ENCODE results near the gene PNKP.

GRCh38 chr19:49848938-49849337 lies 18.4 kb downstream of the PNKP start:
- TF ChIP-seq CTCF (IDR thresholded peaks at IDR 0.05) (no peak), POLR2A (IDR thresholded peaks at IDR 0.05) (no peak)

Data from esophagus squamous epithelium (tissue), 4 donors.